Epithelial cell of esophagus (primary cell): ENCODE data around the gene ZCCHC8.

Experiments used
- DNase-seq: peaks from one replicate; pipeline ENCODE4 v3.0.0; 2010; ENCODE audit warnings: low read depth
- H3K4me3 ChIP-seq: 2 replicates; pipeline ENCODE4 v1.5.1; 2011; ENCODE audit warnings: mild to moderate bottlenecking, low read length, control low read depth
- CTCF ChIP-seq: IDR thresholded peaks from 2 replicates; pipeline ENCODE4 v1.5.1; 2011; ENCODE audit warnings: low read depth, mild to moderate bottlenecking, low read length, control low read depth, inconsistent platforms; ENCODE audit not compliant: insufficient read depth; ENCODE audit errors: missing control alignments

The ZCCHC8 gene

DNA sequence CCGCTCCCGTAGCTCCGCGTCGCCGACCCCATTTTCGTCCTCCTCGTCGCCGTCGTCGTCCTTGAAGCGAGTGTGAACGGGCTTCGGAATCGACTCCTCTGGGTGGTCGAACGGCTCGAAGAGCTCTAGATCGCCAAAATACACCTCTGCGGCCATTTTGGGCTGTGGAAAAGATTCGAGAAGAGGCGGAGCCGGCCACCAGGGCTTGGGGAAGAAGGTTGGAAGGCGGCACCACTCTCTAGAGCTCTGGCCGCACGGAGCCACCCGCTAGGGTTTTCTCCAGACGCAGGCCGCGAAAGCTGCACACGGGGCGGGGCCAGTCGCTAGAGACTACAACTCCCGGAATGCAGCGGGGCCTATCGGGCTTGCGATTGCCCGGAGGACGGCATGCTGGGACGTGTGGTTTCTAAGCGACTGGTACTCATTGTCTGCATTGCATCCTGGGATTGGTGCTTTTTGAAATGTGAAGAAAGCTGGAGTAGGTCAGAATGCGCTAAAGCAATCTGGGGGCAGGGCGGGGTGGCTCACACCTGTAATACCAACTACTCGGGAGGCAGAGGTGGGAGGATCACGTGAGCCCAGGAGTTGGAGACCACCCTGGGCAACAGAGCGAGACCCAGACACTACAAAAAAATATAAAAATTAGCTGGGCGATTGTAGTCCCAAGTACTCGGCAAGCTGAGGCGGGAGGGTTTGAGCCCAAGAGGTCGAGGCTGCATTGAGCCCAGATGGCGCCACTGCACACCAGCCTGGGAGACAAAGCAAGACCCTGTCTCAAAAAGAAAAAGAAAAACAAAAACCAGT is at the start of gene ZCCHC8:
Gene ZCCHC8 (minus strand): TSS at position 248 of the 804 bp plus-strand sequence. CDS start 92 bp downstream, at position 156.
- TF ChIP-seq CTCF = no peak
- peak; percentile 99 for DNase-seq
- H3K4me3 ChIP-seq = peak within 1 kb of the TSS; percentile 82

GRCh38 chr12:122547330-122547729 is 46.6 kb upstream of the ZCCHC8 start:
- DNase-seq = peak; percentile 27
- H3K4me3 ChIP-seq = no peak overlapping the region
- TF ChIP-seq CTCF = no peak

- no peak overlapping the region for H3K4me3 ChIP-seq
- TF ChIP-seq CTCF = no peak
- no peak for DNase-seq
Measured at GRCh38 chr12:122545855-122546254, 45.1 kb upstream of the ZCCHC8 start.

- H3K4me3 ChIP-seq = no peak overlapping the region
- DNase-seq = no peak
- TF ChIP-seq CTCF = no peak
Measured at GRCh38 chr12:122544537-122544936, 43.8 kb upstream of the ZCCHC8 start.

GRCh38 chr12:122538496-122538895 is 37.8 kb upstream of the ZCCHC8 start:
- no peak for TF ChIP-seq CTCF
- no peak for DNase-seq
- no peak overlapping the region for H3K4me3 ChIP-seq

GRCh38 chr12:122537021-122537420 is 36.3 kb upstream of the ZCCHC8 start:
- no peak overlapping the region for H3K4me3 ChIP-seq
- no peak for DNase-seq
- TF ChIP-seq CTCF = no peak

GRCh38 chr12:122533856-122534255 is 33.1 kb upstream of the ZCCHC8 start:
- H3K4me3 ChIP-seq = no peak overlapping the region
- DNase-seq = no peak
- TF ChIP-seq CTCF = no peak
